VCaP (cell line): ENCODE data around the gene PRMT1.
A peak's percentile ranks its signal among the peaks of the same experiment; 100 is the strongest.

Experiments
- H3K27ac ChIP-seq: fragments of 450-650 bp; 2 replicates; pipeline ENCODE4 v1.5.1; 2017
- CTCF ChIP-seq: fragments of 450-650 bp; conservative IDR thresholded peaks from 2 replicates; pipeline ENCODE4 v1.5.1; 2017; ENCODE audit warnings: mild to moderate bottlenecking, moderate library complexity

Gene PRMT1

GRCh38 chr19:49696115-49696514 lies 19.0 kb downstream of the PRMT1 start:
- TF ChIP-seq CTCF: no peak
- H3K27ac ChIP-seq: no peak overlapping the region

GRCh38 chr19:49696865-49697264 lies 19.8 kb downstream of the PRMT1 start:
- TF ChIP-seq CTCF: no peak
- H3K27ac ChIP-seq: no peak overlapping the region

- no peak for TF ChIP-seq CTCF
- H3K27ac ChIP-seq: no peak overlapping the region
These were observed 22.3 kb downstream of the PRMT1 start for GRCh38 chr19:49699364-49699763.

- no peak overlapping the region for H3K27ac ChIP-seq
- no peak for TF ChIP-seq CTCF
These were observed 23.5 kb downstream of the PRMT1 start for GRCh38 chr19:49700563-49700962.

GRCh38 chr19:49701271-49701786 lies 24.3 kb downstream of the PRMT1 start:
- no peak overlapping the region for H3K27ac ChIP-seq
- TF ChIP-seq CTCF: peak; percentile 49

- H3K27ac ChIP-seq: no peak overlapping the region
- no peak for TF ChIP-seq CTCF
These were observed 28.0 kb downstream of the PRMT1 start for GRCh38 chr19:49704888-49705642.

- no peak overlapping the region for H3K27ac ChIP-seq
- TF ChIP-seq CTCF: no peak
These were observed 28.8 kb downstream of the PRMT1 start for GRCh38 chr19:49705919-49706318.
